Hypothalamus (tissue), 51 donors: ENCODE results near the gene PTGIR.

Source experiments
- DNase-seq, 51 donors: peaks; one replicate each; lab custom pipeline; 2025; lab: John Stamatoyannopoulos, UW

The PTGIR gene

DNA sequence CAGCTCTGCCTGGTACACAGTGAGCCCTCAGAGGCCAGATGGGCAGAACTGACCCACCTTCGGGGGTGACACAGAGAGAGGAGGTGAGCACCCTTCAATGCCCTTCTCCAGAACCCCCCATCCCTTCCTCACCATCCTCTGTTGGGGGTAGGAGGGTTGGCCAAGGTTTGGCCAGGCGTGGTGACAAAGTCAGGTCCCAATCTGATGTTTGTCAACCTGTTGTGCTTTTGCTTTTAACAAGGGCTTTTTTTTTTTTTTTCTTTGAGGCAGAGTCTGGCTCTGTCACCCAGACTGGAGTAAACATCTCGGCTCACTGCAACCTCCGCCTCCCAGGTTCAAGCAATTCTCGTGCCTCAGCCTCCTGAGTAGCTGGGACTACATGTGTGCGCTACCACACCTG is 7.3 kb downstream of the PTGIR start:
- no peak for DNase-seq

DNA sequence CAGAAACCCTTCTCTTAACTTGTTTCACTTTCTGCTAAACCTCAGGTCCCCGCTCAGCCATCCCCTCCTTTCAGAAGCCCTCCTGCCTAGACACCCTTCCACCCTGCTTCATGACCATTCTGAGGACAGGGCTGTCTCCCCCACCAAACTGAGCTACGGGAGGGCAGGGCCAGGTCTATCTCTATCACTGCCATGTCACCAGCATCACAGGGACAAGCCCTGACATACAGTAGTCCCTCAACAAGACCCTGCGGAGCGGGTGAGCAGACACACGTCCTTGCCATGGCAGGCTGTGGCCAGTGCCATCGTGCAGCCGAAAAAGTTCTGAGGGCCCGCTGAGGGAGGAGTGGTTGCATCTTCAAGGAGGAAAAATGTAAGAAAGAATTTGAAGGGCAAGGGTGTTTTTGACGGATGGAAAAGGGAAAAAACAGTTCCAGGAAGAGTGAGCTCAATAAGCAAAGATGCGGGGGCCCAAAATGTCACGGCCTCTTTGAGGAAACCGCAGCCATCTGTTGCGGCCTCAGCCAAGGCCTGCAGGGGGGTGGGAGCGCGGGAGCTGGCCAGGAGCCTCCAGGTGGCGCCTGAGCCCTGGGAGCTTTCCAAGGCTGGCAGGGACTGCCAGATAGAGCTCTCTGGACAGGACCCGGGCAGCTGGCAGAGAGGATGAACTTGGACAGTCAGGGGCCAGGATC is 8.1 kb downstream of the PTGIR start:
- peak in 11 of 51 donors; percentile 11 to 45 (median 22) for DNase-seq

DNA sequence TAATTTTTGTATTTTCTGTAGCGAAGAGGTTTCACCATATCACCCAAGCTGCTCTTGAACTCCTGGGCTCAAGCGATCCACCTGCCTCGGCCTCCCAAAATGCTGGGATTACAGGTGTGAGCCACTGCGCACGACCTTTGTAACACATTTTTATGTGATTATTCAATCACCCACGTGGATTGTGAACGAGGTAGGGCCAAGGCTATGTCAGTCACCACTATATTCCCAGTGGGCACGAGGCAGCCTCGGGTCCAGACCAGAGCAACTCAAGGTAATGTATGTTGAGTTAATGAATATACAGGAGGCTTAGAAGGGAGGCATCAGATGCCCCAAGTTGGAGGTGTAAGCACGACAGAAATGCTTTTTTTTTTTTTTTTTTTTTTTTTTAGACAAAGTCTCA is 8.9 kb downstream of the PTGIR start:
- no peak for DNase-seq

DNA sequence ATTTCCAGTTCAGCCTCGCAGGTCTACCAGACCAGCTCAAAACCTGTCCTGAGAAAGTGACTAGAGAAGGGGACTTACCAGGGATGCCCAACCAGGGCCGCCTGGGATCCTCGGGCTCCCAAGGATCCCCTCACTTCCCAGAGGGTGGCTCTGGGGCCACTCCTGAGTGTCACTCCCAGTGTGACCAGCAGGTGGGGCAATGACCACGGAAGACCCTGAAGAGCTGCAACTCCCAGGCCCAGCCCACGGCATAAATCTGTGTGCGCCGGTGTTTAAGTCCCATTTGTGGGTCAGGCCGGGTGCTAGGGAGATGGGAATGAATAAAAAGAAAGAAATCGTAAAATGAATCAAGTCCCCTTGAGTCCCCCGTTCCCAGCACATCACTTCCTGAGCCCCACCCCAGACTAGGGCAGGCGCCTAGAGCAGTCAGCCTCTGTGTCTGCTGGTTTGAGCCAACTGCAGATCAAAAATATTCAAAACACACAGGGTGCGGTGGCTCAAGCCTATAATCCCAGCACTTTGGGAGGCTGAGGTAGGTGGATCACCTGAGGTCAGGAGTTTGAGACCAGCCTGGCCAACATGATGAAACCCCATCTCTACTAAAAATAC is 10.7 kb downstream of the PTGIR start:
- DNase-seq: peak; percentile 20 to 90 (median 70)

DNA sequence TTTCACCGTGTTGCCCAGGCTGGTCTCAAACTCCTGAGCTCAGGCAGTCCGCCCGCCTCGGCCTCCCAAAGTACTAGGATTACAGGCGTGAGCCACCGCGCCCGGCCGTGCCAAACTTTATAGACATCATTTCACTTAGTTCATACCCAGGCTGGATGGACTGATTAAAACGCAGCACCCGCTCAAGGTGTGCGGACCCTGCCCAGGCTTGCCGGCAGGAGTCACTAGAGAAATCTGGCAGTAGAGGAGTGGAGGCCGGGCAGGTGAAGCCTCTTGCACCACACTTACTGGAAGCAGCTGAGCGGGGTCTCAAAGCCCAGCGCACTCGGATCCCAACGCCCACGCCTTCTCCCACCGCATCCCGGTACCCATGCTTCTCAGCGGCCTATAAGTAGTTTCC is 11.4 kb downstream of the PTGIR start:
- no peak for DNase-seq

DNA sequence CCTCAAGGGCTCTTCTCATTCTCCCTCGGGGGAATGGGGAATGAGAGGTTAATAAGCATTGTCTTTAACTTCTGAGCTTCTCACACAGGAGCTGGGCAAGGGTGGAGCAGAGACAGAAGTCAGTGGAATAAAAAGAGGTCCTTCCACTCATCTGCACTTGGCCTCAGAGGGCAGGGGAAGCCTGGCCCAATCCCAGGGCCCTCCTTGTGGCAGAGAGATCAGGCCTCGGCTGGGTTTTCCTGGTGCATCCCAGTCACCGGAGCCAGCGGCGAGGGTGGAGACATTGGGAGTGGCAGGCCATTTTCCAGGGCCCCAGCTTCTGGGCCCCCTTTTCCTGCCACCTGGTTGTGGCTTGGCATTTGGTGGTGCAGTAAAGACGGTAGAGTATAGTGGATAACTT is 13.1 kb downstream of the PTGIR start:
- no peak for DNase-seq

DNA sequence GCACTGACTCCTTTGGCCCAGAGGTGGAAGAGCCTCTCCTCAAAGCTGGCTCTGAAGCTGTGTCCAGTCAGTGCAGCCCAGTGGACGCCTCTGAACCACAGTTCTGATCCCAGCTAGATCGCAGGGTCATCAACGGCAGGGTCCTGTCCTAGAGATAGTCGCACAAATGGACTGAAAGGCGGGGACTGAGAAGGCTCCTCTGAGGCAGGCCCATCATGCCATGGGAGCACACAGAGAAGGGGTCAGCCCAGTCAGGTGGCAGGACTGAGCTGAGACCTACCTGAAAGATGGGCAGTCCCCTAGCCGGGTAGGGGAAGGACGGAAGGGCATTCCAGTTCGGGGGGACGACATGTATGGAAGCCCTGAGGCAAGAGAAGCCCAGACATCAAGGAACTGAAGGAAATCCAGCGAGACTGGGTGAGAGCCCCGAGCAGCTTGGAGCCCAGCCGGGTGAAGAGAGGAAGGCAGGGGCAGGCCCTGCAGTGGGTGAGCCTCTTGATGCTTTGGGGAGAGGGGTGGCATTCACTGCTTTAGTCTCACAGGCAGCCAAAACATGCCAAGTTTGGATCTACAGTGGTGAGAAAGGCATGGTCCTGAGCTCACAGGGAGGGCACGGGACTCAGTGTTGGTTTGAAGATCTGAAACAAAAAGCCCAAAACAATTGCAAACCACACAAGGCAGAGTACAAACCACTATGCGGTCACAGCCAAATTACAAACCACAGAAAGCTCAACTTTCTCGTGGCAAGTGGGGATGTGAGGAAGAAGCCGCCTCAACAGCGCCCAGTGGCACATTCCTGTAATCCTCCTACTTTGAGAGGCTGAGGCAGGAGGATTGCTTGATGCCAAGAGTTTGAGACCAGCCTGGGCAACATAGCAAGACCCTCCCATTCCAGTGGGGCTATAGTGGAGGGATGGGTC is 13.8 kb downstream of the PTGIR start:
- DNase-seq: no peak

DNA sequence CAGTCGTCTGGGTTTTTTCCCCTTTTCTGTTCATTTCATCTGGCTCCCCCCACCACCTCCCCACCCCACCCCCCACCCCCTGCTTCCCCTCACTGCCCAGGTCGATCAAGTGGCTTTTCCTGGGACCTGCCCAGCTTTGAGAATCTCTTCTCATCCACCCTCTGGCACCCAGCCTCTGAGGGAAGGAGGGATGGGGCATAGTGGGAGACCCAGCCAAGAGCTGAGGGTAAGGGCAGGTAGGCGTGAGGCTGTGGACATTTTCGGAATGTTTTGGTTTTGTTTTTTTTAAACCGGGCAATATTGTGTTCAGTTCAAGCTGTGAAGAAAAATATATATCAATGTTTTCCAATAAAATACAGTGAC is 14.5 kb downstream of the PTGIR start:
- DNase-seq: no peak

DNA sequence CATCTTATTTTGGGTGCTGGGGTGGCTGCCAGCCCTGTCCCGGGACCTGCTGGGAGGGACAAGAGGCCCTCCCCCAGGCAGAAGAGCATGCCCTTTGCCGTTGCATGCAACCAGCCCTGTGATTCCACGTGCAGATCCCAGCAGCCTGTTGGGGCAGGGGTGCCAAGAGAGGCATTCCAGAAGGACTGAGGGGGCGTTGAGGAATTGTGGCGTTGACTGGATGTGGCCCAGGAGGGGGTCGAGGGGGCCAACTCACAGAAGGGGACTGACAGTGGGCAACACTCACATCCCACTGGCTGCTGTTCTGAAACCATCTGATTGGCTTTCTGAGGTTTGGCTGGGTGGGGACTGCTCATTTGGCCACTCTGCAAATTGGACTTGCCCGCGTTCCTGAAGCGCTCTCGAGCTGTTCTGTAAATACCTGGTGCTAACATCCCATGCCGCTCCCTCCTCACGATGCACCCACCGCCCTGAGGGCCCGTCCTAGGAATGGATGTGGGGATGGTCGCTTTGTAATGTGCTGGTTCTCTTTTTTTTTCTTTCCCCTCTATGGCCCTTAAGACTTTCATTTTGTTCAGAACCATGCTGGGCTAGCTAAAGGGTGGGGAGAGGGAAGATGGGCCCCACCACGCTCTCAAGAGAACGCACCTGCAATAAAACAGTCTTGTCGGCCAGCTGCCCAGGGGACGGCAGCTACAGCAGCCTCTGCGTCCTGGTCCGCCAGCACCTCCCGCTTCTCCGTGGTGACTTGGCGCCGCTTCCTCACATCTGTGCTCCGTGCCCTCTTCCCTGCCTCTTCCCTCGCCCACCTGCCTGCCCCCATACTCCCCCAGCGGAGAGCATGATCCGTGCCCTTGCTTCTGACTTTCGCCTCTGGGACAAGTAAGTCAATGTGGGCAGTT is 15.1 kb downstream of the PTGIR start:
- no peak for DNase-seq

DNA sequence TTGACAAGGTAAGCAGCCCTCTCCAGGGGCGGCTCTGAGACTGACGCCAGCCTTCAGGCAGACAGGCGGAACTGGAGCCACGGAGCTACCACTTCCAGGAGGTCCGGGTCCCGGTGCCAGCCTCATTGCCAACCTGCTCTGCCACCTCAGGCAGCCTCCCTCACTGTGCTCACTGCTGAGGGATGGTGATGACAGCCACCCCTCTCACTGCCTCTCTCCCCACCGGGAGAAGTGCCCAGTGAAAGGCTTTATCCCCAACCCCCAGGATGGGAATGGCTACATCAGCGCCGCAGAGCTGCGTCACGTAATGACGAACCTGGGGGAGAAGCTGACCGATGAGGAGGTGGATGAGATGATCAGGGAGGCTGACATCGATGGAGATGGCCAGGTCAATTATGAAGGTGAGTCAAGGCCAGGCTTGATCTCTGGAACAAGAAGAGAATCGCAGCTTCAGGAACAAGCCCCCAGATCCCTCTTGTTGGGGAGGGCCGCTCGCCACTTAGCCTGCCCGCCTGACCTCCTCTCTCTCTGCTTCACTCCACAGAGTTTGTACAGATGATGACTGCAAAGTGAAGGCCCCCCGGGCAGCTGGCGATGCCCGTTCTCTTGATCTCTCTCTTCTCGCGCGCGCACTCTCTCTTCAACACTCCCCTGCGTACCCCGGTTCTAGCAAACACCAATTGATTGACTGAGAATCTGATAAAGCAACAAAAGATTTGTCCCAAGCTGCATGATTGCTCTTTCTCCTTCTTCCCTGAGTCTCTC is 16.1 kb downstream of the PTGIR start:
- DNase-seq: peak in 1 of 51 donors; percentile 49

DNA sequence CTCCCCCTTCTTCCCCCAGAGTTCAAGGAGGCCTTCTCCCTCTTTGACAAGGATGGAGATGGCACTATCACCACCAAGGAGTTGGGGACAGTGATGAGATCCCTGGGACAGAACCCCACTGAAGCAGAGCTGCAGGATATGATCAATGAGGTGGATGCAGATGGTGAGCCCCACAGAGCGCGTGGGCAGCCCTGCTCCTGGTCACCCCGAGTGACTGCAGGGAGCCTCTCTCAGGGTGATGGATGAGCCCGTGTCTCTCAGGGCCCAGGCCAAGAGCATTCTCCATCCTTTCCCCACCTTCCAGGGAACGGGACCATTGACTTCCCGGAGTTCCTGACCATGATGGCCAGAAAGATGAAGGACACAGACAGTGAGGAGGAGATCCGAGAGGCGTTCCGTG is 16.7 kb downstream of the PTGIR start:
- no peak for DNase-seq

DNA sequence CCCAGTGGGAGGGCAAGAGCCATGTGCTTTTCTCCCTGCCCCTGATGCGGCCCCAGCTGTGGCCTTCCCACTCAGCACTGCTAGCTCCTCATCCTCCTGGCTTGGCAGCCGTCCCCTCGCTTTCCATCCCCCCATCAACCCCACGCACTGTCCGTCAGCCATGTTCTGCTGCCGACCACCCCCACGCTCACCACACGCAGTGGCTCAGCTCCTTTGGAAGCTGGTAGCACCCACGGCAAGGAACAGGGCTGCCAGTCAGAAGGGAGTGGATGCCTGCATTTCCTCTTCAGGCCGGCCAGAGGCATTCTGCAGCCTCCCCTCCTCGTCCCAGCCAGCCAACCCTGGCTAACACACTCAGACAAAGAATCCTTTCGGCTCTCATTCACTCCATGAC is 17.4 kb downstream of the PTGIR start:
- DNase-seq: peak in 17 of 51 donors; percentile 9 to 69 (median 31)

DNA sequence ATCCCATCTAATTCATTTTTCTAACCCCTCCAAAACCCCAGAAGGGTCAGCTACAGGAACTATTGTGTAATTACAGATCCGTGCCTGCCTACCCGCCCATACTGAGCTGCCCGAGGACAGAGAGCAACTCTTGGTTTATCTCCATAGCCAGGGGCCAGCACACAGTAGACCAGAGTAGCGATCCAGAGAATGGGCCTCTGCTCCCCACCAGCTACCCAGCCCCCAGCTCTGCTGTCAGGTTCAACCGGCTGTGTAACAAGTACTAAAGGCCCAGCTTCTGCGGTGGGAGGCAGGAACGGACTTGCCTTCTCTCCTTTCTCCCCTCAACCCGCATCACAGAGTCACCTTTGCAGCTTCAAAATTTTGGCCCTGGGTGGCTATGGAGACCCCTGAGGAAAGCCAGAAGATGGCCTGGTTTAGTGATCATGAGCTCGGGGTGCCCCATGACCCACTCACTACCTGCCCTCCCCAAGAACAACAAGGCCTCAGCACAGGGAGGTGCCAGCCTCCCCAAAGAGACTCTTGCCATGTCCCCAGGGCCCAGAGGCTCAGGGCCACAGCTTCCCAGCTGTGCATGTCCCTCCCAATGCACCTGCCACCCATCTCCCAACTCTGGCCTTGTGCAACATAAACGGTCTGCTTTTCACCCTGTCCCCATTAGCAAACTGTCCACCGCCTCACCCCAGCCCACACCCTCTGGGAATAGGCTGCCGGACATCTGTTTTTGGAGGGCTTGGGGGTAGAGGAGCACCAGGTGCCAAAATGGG is 18.0 kb downstream of the PTGIR start:
- no peak for DNase-seq

DNA sequence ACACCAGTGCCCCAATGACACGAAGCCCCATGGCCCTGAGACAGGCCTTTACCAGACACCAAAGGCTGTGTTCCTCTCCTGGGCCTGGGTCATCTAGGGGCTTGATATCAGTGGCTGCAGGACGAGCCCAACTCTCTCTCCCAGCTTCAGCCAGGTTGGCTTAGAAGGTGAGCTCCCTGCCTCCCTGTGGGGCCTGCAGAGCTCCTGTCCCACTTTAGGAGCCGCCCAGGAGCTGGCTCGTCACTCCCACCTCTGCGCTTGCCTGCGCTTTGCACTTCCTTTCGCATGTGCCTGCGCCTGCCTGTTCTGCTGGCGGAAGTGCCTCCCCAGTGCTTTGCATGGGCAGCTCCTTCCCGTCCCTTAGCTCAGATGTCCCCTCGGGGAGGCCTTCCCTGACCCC is 18.9 kb downstream of the PTGIR start:
- DNase-seq: no peak

DNA sequence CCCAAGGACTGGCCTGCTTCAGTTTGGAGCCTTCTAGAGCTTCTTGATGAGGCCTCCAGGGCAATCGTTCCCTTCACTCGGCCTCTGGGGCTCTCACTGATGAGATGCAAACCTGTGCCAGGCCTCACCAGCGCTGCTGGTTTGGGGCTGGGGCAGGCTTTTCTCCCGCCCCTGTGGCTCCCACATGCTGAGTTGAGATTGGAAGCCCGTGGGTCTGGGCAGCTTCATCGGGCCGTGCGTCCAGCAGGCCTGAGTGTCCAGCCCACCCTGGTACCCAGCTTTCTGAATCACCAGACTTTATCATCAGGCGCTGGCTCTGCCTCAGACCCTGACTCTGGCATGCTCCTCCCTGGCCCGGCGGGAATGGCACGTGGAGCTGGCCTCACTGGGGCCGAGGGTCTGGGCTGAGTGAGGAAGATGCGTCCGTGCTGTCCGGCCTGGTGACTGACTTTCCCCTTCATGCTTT is 19.5 kb downstream of the PTGIR start:
- DNase-seq: peak in 1 of 51 donors; percentile 35

DNA sequence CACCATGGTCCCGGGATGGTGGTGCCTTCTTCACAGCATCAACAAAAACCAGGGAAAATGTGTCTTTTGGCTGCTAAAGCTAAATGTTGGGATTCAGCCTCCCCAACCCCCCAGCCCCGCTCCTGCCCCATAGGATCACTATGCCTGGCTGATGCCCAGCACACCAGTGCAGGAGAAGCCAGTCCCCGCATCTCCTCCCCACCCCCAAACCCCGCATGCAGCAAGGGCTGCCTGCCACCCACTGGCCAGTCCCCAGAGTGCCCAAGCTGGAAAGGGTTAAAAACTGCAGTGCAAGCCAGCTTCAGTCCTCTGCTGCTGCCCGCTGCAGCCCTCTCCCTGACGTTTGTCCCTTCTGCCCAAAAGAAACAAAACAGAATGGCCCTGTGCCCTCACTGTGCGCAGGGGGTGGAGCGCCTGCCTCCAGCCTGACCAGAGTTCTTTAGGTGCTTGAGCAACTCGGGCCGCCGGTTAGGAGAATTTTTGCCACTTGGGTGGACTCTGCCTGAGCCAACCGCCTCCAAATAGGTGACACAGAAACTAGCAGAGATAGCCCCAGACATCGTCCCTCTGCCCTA is 20.0 kb downstream of the PTGIR start:
- peak in 26 of 51 donors; percentile 15 to 59 (median 36) for DNase-seq

DNA sequence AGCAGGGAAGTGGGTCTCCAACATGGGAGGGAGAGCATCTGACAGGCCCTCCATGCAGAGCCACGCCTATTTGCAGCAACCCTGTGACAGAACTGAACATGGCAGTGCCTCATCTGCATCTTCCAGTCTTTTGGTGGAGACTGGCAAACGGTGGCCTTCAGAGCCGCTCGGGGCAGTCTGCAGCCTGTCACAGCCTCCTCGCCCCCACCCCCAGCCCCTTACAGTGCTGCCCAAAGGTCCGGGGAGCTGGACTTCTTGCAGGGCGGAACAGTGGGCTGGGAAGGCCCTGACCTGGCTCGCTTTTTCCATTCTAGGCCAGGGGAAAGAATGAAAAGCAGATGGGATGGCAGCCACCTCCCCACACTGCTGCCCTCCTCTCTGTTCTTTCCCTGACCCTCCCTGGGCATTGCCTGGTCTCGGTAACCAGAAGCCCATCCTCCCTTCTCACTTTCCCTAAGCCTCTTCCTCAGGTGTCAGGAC is 21.1 kb downstream of the PTGIR start:
- peak in 2 of 51 donors; percentile 11 to 14 for DNase-seq

DNA sequence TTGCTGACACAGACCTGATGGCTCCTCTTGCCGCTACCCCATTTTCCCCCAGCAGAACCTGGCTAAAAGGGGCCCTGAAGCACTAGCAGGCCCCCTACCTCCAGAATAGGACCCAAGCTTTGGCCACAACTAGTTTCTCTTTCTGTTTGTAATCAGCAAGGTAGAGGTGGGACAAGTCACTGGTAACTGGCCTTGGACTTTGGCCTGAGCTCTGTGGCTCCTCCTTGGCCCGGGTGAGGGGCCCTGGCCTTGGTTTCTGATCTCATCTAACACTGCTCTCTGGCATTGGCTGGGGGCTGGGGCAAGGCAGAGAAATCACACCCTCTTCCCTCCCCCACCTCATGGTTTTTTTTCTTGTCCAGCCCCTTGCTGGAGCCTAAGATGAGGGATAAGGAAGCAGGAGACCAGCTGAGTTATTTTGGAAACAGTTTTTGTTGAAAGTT is 21.7 kb downstream of the PTGIR start:
- DNase-seq: no peak
